GM04504 (cell line): ENCODE measurements around the gene SMAD1.

Source experiments
- DNase-seq: peaks from one replicate; pipeline ENCODE4 v3.0.0-alpha.2; 2012; ENCODE audit warnings: low read depth

Gene SMAD1

GRCh38 chr4:145481164-145481941 is at the start of gene SMAD1:
Gene SMAD1 (plus strand): TSS chr4:145481853. CDS start chr4:145514614, 32,761 bp downstream.
- DNase-seq = peak; percentile 66

- no peak for DNase-seq
These were observed 48.0 kb upstream of the SMAD1 start for GRCh38 chr4:145433684-145434083.

- no peak for DNase-seq
These were observed 46.0 kb upstream of the SMAD1 start for GRCh38 chr4:145435646-145436045.

- DNase-seq = no peak
These were observed 45.5 kb upstream of the SMAD1 start for GRCh38 chr4:145436114-145436513.

GRCh38 chr4:145436796-145437195 is 44.9 kb upstream of the SMAD1 start:
- DNase-seq = no peak

GRCh38 chr4:145437466-145437865 is 44.2 kb upstream of the SMAD1 start:
- no peak for DNase-seq

- DNase-seq = no peak
These were observed 43.4 kb upstream of the SMAD1 start for GRCh38 chr4:145438298-145438697.

- no peak for DNase-seq
These were observed 41.2 kb upstream of the SMAD1 start for GRCh38 chr4:145440292-145441007.

GRCh38 chr4:145446184-145446583 is 35.5 kb upstream of the SMAD1 start:
- DNase-seq = no peak

GRCh38 chr4:145451895-145452294 is 29.8 kb upstream of the SMAD1 start:
- DNase-seq = no peak

- DNase-seq = no peak
These were observed 29.0 kb upstream of the SMAD1 start for GRCh38 chr4:145452447-145453162.

- DNase-seq = no peak
These were observed 28.5 kb upstream of the SMAD1 start for GRCh38 chr4:145453163-145453520.

- DNase-seq = no peak
These were observed 8.4 kb upstream of the SMAD1 start for GRCh38 chr4:145473203-145473602.

GRCh38 chr4:145480257-145480656 is 1.4 kb upstream of the SMAD1 start:
- DNase-seq = no peak

GRCh38 chr4:145481942-145482208 is 222 bp downstream of the SMAD1 start:
- DNase-seq = no peak

GRCh38 chr4:145482209-145483037 is 770 bp downstream of the SMAD1 start:
- peak; percentile 37 for DNase-seq

GRCh38 chr4:145483514-145483913 is 1.9 kb downstream of the SMAD1 start:
- no peak for DNase-seq

- DNase-seq = no peak
These were observed 2.7 kb downstream of the SMAD1 start for GRCh38 chr4:145484225-145484846.

- DNase-seq = no peak
These were observed 3.5 kb downstream of the SMAD1 start for GRCh38 chr4:145485120-145485519.

GRCh38 chr4:145486603-145487002 is 5.0 kb downstream of the SMAD1 start:
- DNase-seq = no peak

- no peak for DNase-seq
These were observed 6.0 kb downstream of the SMAD1 start for GRCh38 chr4:145487631-145488030.

- no peak for DNase-seq
These were observed 6.7 kb downstream of the SMAD1 start for GRCh38 chr4:145488310-145488709.
